SK-N-SH (cell line): ENCODE measurements around the gene SORL1.

Experiments used
- POLR2AphosphoS5 ChIP-seq: IDR thresholded peaks from 2 replicates; pipeline ENCODE4 v1.6.1; 2012; ENCODE audit warnings: low read depth, low read length
- TF ChIP-seq, protein P1 (sequence below): fragments of 200-600 bp; sonication (generic); IDR thresholded peaks from 2 replicates; pipeline ENCODE4 v1.6.1; 2017; ENCODE audit warnings: antibody characterized with exemption, mild to moderate bottlenecking, moderate library complexity
- TF ChIP-seq, protein P2 (sequence below): fragments of 150-350 bp; IDR thresholded peaks from 2 replicates; pipeline ENCODE4 v1.6.1; 2017; ENCODE audit warnings: antibody characterized with exemption, low read length, low read depth, borderline replicate concordance

DNA sequence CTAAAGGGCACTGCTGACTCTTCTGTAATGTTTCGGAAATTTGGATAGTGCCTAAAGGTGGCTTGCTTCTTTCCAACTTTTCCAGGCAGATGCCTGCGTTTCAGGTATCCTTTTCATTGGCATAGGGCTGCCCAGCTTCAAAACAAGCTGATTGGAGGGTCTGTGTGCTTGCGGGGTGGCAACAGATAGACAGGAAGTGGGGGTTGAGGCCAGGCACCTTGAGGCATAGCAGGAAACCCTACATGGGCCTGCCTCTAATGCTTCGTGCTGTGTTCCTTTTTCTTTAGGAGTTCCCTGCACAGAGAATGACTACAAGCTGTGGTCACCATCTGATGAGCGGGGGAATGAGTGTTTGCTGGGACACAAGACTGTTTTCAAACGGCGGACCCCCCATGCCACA is 92.8 kb downstream of the SORL1 start:
- TF ChIP-seq POLR2AphosphoS5, result no peak
- TF ChIP-seq, protein P1, sequence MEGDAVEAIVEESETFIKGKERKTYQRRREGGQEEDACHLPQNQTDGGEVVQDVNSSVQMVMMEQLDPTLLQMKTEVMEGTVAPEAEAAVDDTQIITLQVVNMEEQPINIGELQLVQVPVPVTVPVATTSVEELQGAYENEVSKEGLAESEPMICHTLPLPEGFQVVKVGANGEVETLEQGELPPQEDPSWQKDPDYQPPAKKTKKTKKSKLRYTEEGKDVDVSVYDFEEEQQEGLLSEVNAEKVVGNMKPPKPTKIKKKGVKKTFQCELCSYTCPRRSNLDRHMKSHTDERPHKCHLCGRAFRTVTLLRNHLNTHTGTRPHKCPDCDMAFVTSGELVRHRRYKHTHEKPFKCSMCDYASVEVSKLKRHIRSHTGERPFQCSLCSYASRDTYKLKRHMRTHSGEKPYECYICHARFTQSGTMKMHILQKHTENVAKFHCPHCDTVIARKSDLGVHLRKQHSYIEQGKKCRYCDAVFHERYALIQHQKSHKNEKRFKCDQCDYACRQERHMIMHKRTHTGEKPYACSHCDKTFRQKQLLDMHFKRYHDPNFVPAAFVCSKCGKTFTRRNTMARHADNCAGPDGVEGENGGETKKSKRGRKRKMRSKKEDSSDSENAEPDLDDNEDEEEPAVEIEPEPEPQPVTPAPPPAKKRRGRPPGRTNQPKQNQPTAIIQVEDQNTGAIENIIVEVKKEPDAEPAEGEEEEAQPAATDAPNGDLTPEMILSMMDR, result no peak
- TF ChIP-seq, protein P2, sequence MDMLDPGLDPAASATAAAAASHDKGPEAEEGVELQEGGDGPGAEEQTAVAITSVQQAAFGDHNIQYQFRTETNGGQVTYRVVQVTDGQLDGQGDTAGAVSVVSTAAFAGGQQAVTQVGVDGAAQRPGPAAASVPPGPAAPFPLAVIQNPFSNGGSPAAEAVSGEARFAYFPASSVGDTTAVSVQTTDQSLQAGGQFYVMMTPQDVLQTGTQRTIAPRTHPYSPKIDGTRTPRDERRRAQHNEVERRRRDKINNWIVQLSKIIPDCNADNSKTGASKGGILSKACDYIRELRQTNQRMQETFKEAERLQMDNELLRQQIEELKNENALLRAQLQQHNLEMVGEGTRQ, result no peak
